Measurements from ENCODE around the gene BTBD16.

DNA sequence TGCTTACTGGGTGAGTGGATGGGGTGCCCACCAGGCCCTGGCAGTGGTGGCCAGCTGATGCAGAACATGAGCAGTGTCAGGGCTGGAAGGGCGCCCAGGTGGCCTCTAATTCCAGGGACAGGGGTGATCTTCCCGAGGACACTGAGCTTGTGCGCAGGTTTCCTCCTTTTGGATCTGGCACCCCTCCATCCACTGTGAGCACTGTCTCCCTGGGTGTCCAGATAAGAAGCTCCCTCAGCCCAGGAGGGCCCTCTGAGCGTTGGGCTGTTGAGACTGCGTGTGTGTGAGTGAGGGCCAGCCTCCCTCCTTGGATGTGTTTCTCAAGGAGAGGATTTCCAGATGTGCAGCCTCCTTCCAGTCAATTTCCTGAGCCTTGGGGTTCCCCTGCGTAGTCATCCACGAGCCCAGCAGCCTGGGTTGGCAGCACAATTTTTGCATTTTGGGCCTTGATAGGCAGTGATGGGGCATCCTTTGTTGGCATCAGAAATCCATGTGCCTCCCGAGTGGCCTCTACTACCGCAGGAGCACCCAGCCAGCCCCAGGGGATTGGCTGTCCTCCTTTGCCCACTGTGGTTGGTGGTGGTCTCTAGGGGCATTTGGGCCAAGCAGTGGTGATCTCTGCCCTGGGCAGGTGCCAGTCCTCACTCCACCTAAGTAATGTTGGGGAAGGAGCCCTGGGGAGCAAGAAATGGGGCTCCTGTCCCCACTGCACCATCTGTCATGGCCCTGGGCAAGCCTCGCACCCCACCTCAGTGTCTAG is 20.9 kb upstream of the BTBD16 start:
- no peak for TF ChIP-seq CTCF (IDR thresholded peaks at IDR 0.05)
- no peak for TF ChIP-seq EZH2 (IDR thresholded peaks at IDR 0.05; ENCODE audit: borderline replicate concordance, insufficient read depth, low read depth, low read length, poor library complexity, severe bottlenecking)

All from B cell (primary cell).